Activated CD8-positive, alpha-beta T cell treated with anti-CD3 and anti-CD28 coated beads for 36 hours (primary cell): Measurements from ENCODE around the gene KCND1. TPM values are rescaled to one million over a fixed set of nuclear protein-coding genes. Genes with fewer than 3 reads are reported as not detected.

Experiments
- ATAC-seq: fragments of 200-7000 bp; cut with Tn5 transposase; one replicate; pipeline ENCODE4 v1.10.0; 2021; ENCODE audit warnings: mild to moderate bottlenecking, moderate library complexity
- CTCF ChIA-PET: fragments of 350-600 bp; sonication (Branson Sonifier 250); formaldehyde crosslinking; loops from one replicate; lab custom pipeline; 2021; ENCODE audit warnings: antibody characterized with exemption; lab: Charles Lee
- POLR2A ChIA-PET: fragments of 350-600 bp; sonication (Branson Sonifier 250); formaldehyde crosslinking; loops from one replicate; lab custom pipeline; 2021; ENCODE audit warnings: antibody characterized with exemption; lab: Charles Lee
- DNase-seq: peaks from one replicate; pipeline ENCODE4 v3.0.0-alpha.2; 2020
- H3K27ac Mint-ChIP-seq: one replicate; pipeline ENCODE4 v1.8.0; 2021; ENCODE audit warnings: mild to moderate bottlenecking, mixed read lengths
- H3K27me3 Mint-ChIP-seq: one replicate; pipeline ENCODE4 v1.8.0; 2021; ENCODE audit warnings: mixed read lengths
- H3K36me3 Mint-ChIP-seq: one replicate; pipeline ENCODE4 v1.8.0; 2021; ENCODE audit warnings: low read depth, mixed read lengths
- H3K4me1 Mint-ChIP-seq: one replicate; pipeline ENCODE4 v1.8.0; 2021; ENCODE audit warnings: low read depth, mixed read lengths
- H3K4me3 Mint-ChIP-seq: one replicate; pipeline ENCODE4 v1.8.0; 2021; ENCODE audit warnings: mild to moderate bottlenecking, moderate library complexity, mixed read lengths
- H3K9me3 Mint-ChIP-seq: one replicate; pipeline ENCODE4 v1.8.0; 2021; ENCODE audit warnings: mixed read lengths
- intact Hi-C: fragments of 100-400 bp; cut with micrococcal nuclease; formaldehyde crosslinking; loops from one replicate; pipeline ENCODE4 v1.10.0; 2022
- total RNA-seq, 2 experiments: library from RNA; stranded (reverse); gene quantifications; one replicate each; pipeline ENCODE4 v1.2.3, GENCODE V29; 2021
- TF ChIP-seq, protein P1 (sequence below): fragments of 200-600 bp; IDR thresholded peaks from one replicate; pipeline ENCODE4 v1.8.0; 2022; ENCODE audit warnings: antibody characterized with exemption, mild to moderate bottlenecking

KCND1 gene
- total RNA-seq, 2 experiments from 2014 or later, result 2.5 to 2.6 TPM

DNA sequence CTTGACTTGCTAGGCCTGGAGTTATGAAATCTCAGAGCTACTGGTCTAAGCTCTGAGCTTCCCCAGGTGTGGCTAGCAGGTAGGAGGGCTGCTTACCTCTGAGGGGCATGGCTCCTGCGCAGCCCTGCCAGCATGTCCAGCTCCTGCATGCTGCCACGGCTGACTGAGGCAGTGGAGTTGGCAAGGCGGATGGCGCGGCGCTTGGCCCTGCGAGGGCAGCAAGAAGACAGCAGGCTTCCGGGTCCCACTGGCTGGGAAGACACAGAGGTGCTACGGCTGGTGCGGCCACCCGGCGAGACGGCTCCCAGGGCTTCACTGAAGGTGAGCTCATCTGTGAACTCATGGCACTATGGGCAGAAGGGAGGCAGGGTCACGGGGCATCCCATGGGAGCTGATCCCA lies 5.7 kb downstream of the KCND1 start:
- no peak for DNase-seq
- ATAC-seq, result no peak
- CTCF ChIA-PET, result no interaction called here
- Mint-ChIP-seq H3K4me3 (no peak overlapping the region), H3K27me3 (no peaks in the 10 kb centered on the region), H3K36me3 (no peaks in the 10 kb centered on the region), H3K9me3 (no peaks in the 10 kb centered on the region), H3K27ac (no peak overlapping the region), H3K4me1 (no peaks in the 10 kb centered on the region)
- intact Hi-C loops, result no loop called here
- TF ChIP-seq, protein P1, sequence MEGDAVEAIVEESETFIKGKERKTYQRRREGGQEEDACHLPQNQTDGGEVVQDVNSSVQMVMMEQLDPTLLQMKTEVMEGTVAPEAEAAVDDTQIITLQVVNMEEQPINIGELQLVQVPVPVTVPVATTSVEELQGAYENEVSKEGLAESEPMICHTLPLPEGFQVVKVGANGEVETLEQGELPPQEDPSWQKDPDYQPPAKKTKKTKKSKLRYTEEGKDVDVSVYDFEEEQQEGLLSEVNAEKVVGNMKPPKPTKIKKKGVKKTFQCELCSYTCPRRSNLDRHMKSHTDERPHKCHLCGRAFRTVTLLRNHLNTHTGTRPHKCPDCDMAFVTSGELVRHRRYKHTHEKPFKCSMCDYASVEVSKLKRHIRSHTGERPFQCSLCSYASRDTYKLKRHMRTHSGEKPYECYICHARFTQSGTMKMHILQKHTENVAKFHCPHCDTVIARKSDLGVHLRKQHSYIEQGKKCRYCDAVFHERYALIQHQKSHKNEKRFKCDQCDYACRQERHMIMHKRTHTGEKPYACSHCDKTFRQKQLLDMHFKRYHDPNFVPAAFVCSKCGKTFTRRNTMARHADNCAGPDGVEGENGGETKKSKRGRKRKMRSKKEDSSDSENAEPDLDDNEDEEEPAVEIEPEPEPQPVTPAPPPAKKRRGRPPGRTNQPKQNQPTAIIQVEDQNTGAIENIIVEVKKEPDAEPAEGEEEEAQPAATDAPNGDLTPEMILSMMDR, result no peak
- POLR2A ChIA-PET, result no interaction called here

DNA sequence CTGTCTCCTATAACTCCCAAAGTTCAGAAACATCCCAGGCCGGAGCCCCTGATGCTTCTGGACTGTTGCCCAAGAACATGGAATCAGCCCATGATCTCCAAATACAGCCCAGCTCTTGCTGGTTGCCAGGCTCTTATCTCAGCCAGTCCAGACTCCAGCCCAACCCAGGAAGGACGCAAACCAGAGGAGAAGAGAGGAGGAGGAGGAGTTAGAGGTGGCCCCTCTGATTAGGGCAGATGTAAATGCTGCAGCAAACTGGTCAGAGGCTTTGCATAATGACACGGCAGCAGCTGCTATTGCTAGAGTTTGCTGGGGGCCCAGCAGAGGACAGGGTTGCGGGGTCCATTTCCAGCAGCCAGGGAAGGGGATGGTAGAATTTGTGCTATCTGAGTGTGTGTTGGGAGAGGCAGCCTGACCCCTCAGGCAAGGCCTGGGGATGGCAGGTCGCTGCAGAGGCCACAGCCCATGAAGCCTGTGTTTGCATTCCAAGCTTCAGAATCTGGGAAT lies 10.0 kb downstream of the KCND1 start:
- Mint-ChIP-seq H3K36me3 (no peaks in the 10 kb centered on the region), H3K27ac (no peak overlapping the region), H3K4me1 (peaks cover 14% of the 10 kb centered on the region), H3K27me3 (no peaks in the 10 kb centered on the region), H3K9me3 (no peaks in the 10 kb centered on the region), H3K4me3 (no peak overlapping the region)
- DNase-seq (no peak), ATAC-seq (no peak)
- intact Hi-C loops, result no loop called here
- POLR2A ChIA-PET, result interaction anchor here (1.1 to 2.6 kb wide), 2 partner anchors 8 to 11 kb away, joined by 3 to 7 read pairs; no protein-coding TSS in a partner anchor
- CTCF ChIA-PET, result interaction anchor here (0.7 kb wide), 1 partner anchor 11 kb away, joined by 3 read pairs; no protein-coding TSS in a partner anchor
- TF ChIP-seq, protein P1, result no peak

DNA sequence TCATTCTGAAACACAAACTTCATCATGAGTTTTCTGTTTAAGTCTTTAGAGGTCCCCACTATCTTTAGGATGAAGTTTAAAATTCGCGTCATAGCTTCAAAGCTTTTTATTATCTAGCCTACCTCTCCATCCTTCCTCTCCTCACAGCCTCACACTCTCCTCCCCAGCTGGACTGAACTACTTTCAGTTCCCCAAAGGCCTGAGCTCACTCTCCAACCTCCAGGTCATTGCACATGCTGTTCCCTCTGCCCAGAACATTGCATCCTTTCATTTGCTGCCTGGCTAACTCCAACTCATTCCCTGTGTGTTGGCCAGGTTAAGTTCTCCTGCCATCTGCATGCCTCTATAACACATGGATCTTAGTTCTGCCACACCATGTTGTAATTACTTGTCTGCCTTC lies 11.4 kb downstream of the KCND1 start:
- H3K27me3 Mint-ChIP-seq, result no peaks in the 10 kb centered on the region
- no peaks in the 10 kb centered on the region for H3K9me3 Mint-ChIP-seq
- DNase-seq (no peak), ATAC-seq (no peak)
- peak overlapping the region; percentile 58 for H3K4me3 Mint-ChIP-seq
- ChIA-PET POLR2A (no interaction called here), CTCF (no interaction called here)
- intact Hi-C loops, result no loop called here
- peaks cover 4% of the 10 kb centered on the region for H3K36me3 Mint-ChIP-seq
- peak overlapping the region; percentile 80 for H3K27ac Mint-ChIP-seq
- TF ChIP-seq, protein P1, result no peak
- peaks cover 23% of the 10 kb centered on the region for H3K4me1 Mint-ChIP-seq

GRCh38 chrX:48958635-48959094 lies 13.0 kb downstream of the KCND1 start:
- H3K27me3 Mint-ChIP-seq, result no peaks in the 10 kb centered on the region
- peak overlapping the region; percentile 100 for H3K27ac Mint-ChIP-seq
- ATAC-seq (no peak), DNase-seq (peak; percentile 22)
- H3K9me3 Mint-ChIP-seq, result no peaks in the 10 kb centered on the region
- TF ChIP-seq, protein P1, result no peak
- CTCF ChIA-PET, result interaction anchor here (0.8 to 2.1 kb wide), 5 partner anchors 13 to 158 kb away, joined by 3 to 7 read pairs (median 3); partner anchors contain the start of genes PQBP1 and TFE3
- peaks cover 14% of the 10 kb centered on the region for H3K36me3 Mint-ChIP-seq
- intact Hi-C loops, result loop anchor here (10.0 kb wide), 1 partner anchor 46 kb away; the partner anchor contains the start of gene GRIPAP1
- POLR2A ChIA-PET, result interaction anchor here (1.1 to 4.7 kb wide), 4 partner anchors 14 to 84 kb away, joined by 4 to 48 read pairs (median 6); partner anchors contain the start of gene SLC35A2
- H3K4me3 Mint-ChIP-seq, result peak overlapping the region; percentile 98
- H3K4me1 Mint-ChIP-seq, result peaks cover 36% of the 10 kb centered on the region
